Muscle layer of duodenum (tissue), 2 donors: ENCODE measurements around the gene ZIC1.

Source experiments
- H3K27ac ChIP-seq: one replicate; pipeline ENCODE4 v1.7.0; 2013; ENCODE audit warnings: mild to moderate bottlenecking, low read length
- H3K27me3 ChIP-seq: one replicate; pipeline ENCODE4 v1.7.0; 2013; ENCODE audit warnings: low read depth, mild to moderate bottlenecking, control low read depth, low read length
- H3K36me3 ChIP-seq, 2 donors: one replicate each; pipeline ENCODE4 v1.7.0; 2013; ENCODE audit warnings: low read length in 2 of 2, control low read depth in 1 of 2, mild to moderate bottlenecking in 1 of 2; ENCODE audit not compliant: insufficient read depth in 2 of 2, control insufficient read depth in 1 of 2
- H3K4me1 ChIP-seq, 2 donors: one replicate each; pipeline ENCODE4 v1.7.0; 2013; ENCODE audit warnings: low read length in 2 of 2, mild to moderate bottlenecking in 2 of 2, control low read depth in 1 of 2, moderate library complexity in 1 of 2; ENCODE audit not compliant: insufficient read depth in 2 of 2, control insufficient read depth in 1 of 2
- H3K4me3 ChIP-seq, 2 donors: one replicate each; pipeline ENCODE4 v1.7.0; 2013; ENCODE audit warnings: low read length in 2 of 2, low read depth in 1 of 2, mild to moderate bottlenecking in 1 of 2
- H3K9me3 ChIP-seq, 2 donors: one replicate each; pipeline ENCODE4 v1.7.0; 2013; ENCODE audit warnings: low read length in 2 of 2, control low read depth in 1 of 2, mild to moderate bottlenecking in 1 of 2; ENCODE audit not compliant: control insufficient read depth in 1 of 2
- donor health status: healthy.

ZIC1 gene

DNA sequence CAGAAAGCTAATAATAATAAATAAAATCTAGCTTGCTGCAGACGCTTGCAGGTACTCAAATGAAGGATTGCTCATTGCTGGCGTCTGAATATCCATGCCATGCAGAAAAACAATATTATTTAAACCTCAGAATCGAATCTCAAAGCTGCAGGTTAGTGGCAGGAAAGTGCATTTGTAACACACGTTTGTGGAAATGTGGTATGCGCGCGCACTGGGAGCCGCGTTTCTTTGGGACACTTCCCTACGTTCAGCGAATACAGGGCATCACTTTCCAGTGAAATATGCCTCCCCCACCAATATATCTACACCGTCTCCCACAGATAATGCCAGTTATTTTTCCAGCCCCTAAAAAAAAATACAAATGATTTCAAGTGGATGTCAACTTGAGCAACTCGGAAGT, 39.9 kb upstream of the ZIC1 start:
- peaks cover 48% of the 10 kb centered on the region for H3K27me3 ChIP-seq

DNA sequence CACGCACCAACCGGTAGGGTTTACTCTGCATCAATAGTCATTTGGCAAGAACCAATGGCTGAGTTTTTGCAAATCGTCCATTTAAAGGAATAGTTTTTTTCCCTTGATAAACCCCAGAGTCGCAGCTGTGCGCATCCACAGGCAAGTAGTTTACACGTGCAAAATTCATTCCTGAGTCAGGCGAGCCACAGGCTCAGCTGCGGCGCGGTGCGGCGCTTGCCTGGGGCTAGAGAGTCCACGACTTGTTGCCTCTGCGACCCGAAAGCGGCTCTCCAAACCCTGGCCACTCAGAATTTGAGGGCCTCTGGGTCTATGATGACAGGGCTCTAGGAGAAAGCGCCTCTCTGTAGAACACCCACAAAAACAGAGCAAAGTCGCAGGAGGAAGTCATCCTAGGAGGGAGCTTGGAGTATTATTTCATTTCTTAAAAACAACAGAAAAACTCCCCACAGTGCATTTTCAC, 39.5 kb upstream of the ZIC1 start:
- H3K9me3 ChIP-seq = peaks cover 0 to 4% of the 10 kb centered on the region in 2 donors
- no peak overlapping the region for H3K4me3 ChIP-seq
- H3K36me3 ChIP-seq = no peaks in the 10 kb centered on the region
- H3K4me1 ChIP-seq = peaks cover 0 to 5% of the 10 kb centered on the region in 2 donors
- no peak overlapping the region for H3K27ac ChIP-seq
- peaks cover 43% of the 10 kb centered on the region for H3K27me3 ChIP-seq

More for the DNA sequence above, 39.9 kb upstream of the ZIC1 start:
- no peak overlapping the region for H3K27ac ChIP-seq
- H3K4me3 ChIP-seq = no peak overlapping the region
- peaks cover 0 to 4% of the 10 kb centered on the region in 2 donors for H3K9me3 ChIP-seq
- H3K36me3 ChIP-seq = no peaks in the 10 kb centered on the region
- H3K4me1 ChIP-seq = peaks cover 0 to 5% of the 10 kb centered on the region in 2 donors

DNA sequence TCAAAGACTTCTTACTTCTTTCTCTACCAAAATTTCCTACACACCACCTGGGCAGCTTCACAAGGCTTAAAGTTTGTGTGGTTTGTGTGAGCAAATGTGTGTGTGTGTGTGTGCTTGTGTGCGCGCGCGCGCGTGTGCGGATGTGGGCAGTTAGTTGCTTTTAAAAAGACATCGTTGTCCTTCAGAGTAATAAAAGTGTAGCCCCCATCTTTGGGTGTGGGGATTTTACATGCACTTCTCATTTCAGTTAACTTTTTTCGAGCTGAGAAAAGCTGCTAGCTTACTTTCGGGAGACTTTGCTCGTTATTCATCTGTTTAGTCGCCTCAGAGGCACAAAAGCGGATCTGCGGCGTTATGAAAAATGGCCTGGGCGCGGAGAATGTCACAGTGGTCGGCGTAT, 38.8 kb upstream of the ZIC1 start:
- Histone ChIP-seq H3K36me3 (no peaks in the 10 kb centered on the region), H3K4me3 (no peak overlapping the region), H3K9me3 (peaks cover 0 to 4% of the 10 kb centered on the region in 2 donors), H3K27ac (no peak overlapping the region), H3K27me3 (peaks cover 42% of the 10 kb centered on the region), H3K4me1 (peaks cover 0 to 5% of the 10 kb centered on the region in 2 donors)

DNA sequence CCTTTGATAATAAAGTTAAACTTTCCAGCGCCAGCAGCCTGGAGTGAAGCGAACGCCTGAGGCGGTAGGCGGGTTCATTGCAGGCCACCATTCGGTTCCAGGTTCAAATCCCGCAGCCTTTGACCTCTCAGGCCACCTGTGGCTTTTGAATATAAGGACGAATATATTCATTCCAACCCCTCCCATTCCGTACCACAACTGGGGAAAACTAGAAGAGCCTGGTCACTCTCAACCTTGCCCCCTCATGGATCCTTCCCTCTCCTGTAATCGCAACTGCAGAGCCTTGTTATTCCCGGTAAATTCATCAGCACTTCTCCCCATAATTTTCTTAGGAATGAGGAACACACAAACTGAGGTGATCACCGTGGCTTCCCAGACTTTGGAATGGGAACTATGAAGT, 38.0 kb upstream of the ZIC1 start:
- Histone ChIP-seq H3K36me3 (no peaks in the 10 kb centered on the region), H3K4me3 (no peak overlapping the region), H3K27ac (no peak overlapping the region), H3K9me3 (peaks cover 0 to 4% of the 10 kb centered on the region in 2 donors), H3K27me3 (peaks cover 42% of the 10 kb centered on the region), H3K4me1 (peaks cover 0 to 5% of the 10 kb centered on the region in 2 donors)

DNA sequence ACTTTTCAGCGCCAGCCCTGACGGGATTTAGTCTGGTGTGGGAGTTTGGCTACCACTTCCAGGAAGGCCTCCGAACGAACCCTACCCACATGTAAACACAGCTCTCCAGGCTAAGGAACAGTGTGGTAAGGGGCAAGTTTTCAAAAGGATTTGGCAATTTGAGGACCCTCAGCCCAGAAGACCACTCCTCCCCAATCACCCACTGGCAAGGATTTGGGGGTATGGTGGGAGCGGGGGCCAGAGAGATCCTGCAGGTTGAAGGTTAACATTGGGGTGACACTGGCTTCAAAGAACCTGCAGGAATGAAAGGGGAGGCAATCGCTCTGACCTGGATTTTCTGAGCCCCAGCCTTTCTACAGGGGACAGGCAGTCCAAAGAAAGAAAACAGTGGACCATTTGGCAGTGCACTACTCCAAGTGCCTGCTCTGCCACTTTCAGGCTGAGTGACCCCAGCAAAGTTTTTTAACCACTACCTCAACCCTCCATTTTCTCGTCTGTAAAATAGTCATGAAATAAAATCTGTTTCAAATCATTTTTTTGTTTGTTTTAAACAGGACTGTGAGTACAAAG, 37.3 kb upstream of the ZIC1 start:
- Histone ChIP-seq H3K27me3 (peaks cover 42% of the 10 kb centered on the region), H3K4me3 (no peak overlapping the region)

DNA sequence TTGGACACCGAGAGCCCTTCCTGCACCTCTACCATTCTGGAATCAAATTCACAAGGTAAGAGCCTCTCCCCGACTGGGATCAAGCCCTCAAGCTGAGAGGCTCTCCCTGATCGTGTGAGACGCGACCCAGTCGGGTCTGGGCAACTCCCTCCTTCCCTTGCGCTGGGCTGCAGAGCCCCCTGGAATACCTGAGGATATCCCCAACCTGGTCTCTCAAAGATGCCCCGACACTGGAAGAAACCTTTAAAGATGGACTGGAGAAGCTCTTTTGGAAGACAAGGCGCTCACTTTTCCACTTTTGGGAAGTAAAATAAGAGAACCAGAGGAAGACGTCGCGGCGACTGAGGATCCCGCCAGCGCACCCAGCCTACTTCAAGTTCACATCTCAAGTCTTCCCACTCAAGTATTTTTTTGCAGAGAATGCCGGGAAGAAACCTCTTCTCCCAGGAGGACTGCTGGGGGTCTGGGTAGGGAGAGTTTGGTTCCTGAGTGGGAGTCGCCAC, 36.6 kb upstream of the ZIC1 start:
- Histone ChIP-seq H3K27me3 (peaks cover 42% of the 10 kb centered on the region), H3K4me3 (no peak overlapping the region), H3K27ac (no peak overlapping the region), H3K4me1 (peaks cover 0 to 5% of the 10 kb centered on the region in 2 donors), H3K9me3 (peaks cover 2 to 4% of the 10 kb centered on the region in 2 donors), H3K36me3 (no peaks in the 10 kb centered on the region)

More for the DNA sequence above, 37.3 kb upstream of the ZIC1 start:
- Histone ChIP-seq H3K4me1 (peaks cover 0 to 5% of the 10 kb centered on the region in 2 donors), H3K36me3 (no peaks in the 10 kb centered on the region), H3K9me3 (peaks cover 0 to 4% of the 10 kb centered on the region in 2 donors), H3K27ac (no peak overlapping the region)

DNA sequence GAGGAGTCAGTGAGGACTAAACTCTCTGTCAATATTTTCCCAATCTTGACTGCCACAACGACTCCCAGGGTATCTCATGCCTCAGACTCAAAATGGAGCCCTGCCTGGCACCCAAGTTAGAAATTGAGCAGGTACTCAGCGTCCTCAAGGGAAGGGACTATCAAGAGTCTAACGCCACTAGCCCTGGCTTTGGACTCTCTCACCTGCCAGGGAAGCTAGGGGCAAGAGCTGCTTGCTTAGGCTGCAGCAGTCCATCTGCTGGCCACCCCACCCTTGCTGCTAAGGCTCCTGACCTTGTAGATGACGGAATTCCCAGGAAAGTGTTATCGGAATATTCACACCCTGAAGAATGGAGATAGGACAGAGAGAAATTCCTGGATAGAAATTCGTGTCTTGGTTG, 35.9 kb upstream of the ZIC1 start:
- Histone ChIP-seq H3K27me3 (peaks cover 42% of the 10 kb centered on the region), H3K4me3 (no peak overlapping the region), H3K4me1 (peaks cover 0 to 5% of the 10 kb centered on the region in 2 donors), H3K9me3 (peaks cover 2 to 4% of the 10 kb centered on the region in 2 donors), H3K36me3 (no peaks in the 10 kb centered on the region), H3K27ac (no peak overlapping the region)

DNA sequence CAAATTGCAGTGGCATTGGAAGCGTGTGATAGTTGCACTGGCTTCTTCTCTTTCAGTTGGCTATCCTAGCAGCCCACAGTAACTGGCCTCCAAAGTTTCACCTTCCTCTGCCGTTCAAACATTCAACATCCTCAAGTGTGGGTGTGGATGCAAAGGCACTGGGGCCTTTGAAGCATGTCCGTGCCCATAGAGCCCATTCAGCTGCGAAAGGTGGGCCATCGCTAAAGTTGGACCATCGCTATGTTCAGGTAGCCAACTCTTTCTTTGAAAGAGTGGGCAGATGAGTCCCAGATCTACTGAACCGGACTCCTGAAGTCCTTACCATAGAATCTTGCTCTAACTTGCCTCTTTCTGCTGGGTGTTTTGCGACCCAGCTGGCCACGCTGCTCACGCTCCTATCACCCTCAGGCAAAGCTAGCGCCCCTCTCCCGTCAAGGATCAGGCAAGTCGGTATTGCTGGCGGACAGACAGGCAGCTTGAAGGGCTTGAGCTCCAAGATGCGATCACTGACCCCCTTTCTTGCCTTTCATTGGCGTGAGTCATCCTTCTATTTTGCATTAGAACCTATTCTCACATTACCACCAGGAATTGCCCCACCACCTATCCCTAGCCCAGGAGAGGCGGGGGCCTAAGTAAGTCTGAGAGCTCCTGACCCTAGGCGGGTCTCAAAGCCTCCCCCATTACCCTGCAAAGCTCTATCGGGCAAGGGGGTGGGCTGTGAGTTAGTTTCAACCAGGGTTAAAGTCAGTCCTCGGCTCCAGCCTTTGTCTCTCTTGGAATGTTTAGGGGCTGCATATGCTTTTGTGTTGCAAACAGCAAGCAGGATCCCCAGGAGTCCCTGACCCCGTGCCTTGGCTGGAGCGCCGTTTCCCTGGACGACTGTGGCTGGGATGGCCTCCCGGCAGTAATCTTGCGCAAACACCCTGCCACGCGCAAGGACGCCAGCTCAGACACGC, 31.5 kb upstream of the ZIC1 start:
- Histone ChIP-seq H3K27me3 (peaks cover 44% of the 10 kb centered on the region), H3K4me3 (no peak overlapping the region), H3K36me3 (no peaks in the 10 kb centered on the region), H3K4me1 (no peaks in the 10 kb centered on the region), H3K9me3 (peaks cover 2 to 4% of the 10 kb centered on the region in 2 donors), H3K27ac (no peak overlapping the region)

DNA sequence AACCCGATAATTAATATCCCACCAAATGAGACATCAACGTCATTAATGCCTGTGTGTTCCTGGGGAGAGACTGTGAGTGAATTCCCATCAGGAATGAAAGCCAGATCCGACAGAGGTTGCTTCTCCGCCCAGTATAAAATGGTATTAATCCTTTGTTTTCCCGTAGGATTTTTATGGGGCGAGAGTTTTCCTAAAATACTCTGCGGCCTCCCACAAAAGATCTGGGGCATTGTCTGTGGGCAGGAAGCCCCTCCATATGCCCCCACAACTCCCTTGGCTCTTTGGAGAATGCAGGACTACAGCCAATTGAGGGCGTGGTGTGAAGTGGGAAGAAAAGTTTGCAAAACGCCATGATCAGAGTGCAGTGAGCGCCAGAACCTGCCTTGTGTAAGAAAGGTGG, 29.5 kb upstream of the ZIC1 start:
- H3K9me3 ChIP-seq = peaks cover 0 to 2% of the 10 kb centered on the region in 2 donors
- no peak overlapping the region for H3K4me3 ChIP-seq
- H3K27ac ChIP-seq = no peak overlapping the region
- no peaks in the 10 kb centered on the region for H3K4me1 ChIP-seq
- peaks cover 51% of the 10 kb centered on the region for H3K27me3 ChIP-seq
- H3K36me3 ChIP-seq = no peaks in the 10 kb centered on the region

DNA sequence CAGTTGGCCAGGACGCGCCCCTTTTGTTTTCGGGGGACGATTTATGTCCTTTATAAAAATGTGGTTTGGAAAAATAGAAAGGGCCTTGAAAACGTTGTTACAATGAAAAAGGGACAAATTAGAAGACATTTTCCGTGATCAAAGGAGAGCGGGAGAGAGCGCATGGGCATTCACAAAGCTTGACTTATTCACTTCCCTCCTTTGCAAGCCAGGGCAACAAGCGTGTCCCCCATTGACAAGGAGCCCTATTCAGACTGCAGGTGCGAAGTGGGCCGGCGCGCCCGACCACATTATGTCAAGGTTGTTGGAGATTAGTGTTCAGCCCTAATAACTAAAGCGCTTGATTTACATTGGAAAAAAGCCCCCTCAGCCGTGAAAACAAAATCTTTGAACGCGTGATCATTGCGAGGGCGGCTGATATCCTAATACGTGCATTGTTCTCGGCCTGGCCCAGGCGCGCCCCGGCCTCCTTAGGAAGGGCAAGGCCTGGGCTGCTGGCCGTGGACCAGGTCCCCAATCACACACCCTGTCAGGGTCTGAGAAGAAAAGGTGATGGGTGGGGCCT, 28.7 kb upstream of the ZIC1 start:
- Histone ChIP-seq H3K36me3 (no peaks in the 10 kb centered on the region), H3K27me3 (peaks cover 59% of the 10 kb centered on the region)

DNA sequence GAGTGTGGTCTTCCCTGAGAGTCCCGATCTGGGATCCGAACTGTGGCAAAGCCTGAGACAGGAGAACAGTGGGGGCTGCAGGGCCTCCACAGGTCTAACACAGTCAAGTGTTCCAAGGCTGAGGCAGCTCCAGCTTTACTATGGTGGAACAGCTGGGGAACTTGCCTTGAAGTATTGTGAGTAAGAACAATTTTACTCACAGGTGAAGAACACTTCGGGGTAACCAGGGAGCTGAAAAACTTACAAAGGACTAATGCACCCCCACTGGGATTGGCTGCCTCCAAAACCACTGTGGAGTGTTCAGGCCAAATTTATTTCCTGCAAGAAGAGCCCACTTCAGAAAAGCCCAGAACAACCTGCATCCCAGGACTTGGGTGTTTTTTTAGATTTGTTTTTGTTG, 28.2 kb upstream of the ZIC1 start:
- peaks cover 0 to 2% of the 10 kb centered on the region in 2 donors for H3K9me3 ChIP-seq
- H3K27me3 ChIP-seq = peaks cover 61% of the 10 kb centered on the region
- no peak overlapping the region for H3K4me3 ChIP-seq
- H3K4me1 ChIP-seq = no peaks in the 10 kb centered on the region
- H3K36me3 ChIP-seq = no peaks in the 10 kb centered on the region
- H3K27ac ChIP-seq = no peak overlapping the region

More for the DNA sequence above, 28.7 kb upstream of the ZIC1 start:
- Histone ChIP-seq H3K4me3 (no peak overlapping the region), H3K4me1 (no peaks in the 10 kb centered on the region), H3K27ac (no peak overlapping the region), H3K9me3 (peaks cover 0 to 2% of the 10 kb centered on the region in 2 donors)
